HTR-8/SVneo (cell line): ENCODE data around the gene RXFP1.

Experiments
- DNase-seq: peaks from one replicate; pipeline ENCODE4 v3.0.0; 2011; ENCODE audit warnings: low spot score, mixed read lengths; ENCODE audit not compliant: insufficient read length
- FAIRE-seq: peaks from 2 replicates; lab custom pipeline; 2011; peaks lifted over from hg19 to GRCh38; lab: Jason Lieb, UNC

The RXFP1 gene

DNA sequence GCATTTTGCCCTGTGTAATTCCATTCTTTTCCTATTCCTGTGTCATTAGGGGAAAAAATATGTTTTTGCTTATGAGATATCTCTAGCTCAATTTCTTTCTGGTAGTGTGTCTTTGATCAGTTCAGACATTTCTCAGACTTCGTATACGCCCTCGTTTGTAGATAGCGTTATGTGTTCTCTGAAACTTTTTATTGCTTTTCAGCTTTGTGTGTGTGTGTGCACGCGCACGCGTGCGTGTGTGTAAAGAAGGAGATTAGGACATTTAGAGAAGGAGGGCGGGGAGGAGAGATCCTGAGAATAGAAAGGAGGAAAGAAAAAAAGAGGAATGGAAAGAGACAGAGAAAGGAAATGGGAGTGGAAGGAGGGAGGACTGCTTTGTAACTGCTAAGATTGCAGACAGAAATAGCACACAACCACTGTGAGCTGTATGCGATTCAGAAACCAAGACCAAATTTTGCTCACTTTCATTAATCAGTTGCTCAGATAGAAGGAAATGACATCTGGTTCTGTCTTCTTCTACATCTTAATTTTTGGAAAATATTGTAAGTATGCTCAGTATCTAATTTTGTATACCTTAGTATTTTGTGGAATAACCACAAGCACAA, at the start of gene RXFP1:
Gene RXFP1 (plus strand): TSS at position 399 of the 605 bp plus-strand sequence. CDS start 95 bp downstream, at position 494.
- no peak for FAIRE-seq
- no peak for DNase-seq

- DNase-seq (no peak), FAIRE-seq (no peak)
Observed at GRCh38 chr4:158481811-158482210, 39.9 kb upstream of the RXFP1 start.

DNA sequence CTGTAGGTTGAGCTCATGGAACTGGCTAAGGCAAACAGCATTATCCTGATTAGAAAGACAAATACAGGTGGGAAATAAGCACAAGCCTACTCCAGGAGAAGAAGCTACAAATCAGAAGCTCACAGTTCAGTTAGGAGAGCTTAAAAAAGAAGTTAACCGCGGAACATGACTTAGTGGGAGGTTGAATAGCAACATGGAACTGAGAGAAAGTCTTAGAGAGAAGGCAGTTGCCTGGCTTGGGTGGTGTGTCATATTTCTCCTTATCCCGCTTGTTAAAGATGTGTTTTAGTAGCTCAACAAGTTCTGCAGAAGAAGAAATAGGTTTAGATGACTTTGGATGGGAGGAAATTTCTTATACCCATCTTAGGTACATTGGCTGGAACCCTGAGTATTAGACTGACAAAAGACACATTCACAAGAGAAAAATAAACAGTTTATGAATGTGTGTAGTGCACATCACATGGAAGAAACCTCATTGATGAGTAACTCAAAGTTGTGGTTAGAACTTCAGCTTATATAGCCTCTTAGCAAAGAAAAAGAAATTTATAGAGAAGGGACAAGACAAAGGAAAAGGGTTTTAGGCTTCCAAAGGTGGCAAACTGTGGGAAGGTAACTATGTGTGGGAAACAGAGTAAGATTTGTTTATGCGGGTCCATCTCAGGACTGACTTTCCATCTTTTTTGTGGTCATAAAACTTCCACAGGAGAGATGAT, 37.4 kb upstream of the RXFP1 start:
- FAIRE-seq, result no peak
- no peak for DNase-seq

DNA sequence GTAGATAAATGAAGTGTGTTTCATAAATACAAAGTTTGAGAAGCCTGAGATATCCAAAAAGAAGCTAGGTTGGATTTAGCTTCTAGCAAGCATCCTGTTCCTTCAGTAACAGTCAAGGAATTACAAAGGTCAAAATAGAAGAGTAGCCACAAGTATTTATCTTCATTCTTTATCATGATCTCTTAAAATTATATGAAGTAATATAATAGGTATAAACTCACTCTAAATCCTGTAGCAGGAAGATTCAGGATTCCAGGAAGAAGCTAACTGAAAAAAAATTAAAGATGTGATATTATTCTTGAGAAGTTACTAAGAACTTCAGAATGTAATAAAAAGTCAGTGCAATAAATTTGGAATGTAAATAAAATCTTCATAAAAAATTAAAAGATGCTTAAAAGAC, 31.1 kb upstream of the RXFP1 start:
- DNase-seq (no peak), FAIRE-seq (no peak)

DNA sequence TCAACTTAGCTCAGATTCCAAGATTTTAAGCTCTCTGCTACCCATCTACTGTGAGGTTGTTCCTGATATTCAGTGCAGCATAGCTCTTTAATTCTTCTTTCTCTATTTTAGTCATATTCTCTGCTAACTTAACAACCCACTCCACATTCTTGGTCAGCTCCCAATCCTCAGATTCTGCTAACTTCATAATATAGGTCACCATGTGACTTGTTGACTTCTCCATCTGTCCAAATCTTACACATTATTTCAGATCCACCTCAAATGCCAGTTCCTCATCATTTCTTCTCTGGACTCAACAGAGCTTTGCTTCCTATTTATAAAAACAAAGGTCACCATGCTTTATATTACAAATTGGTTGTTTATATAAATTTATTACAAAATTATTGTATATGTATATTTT, 29.3 kb upstream of the RXFP1 start:
- DNase-seq (no peak), FAIRE-seq (no peak)

DNA sequence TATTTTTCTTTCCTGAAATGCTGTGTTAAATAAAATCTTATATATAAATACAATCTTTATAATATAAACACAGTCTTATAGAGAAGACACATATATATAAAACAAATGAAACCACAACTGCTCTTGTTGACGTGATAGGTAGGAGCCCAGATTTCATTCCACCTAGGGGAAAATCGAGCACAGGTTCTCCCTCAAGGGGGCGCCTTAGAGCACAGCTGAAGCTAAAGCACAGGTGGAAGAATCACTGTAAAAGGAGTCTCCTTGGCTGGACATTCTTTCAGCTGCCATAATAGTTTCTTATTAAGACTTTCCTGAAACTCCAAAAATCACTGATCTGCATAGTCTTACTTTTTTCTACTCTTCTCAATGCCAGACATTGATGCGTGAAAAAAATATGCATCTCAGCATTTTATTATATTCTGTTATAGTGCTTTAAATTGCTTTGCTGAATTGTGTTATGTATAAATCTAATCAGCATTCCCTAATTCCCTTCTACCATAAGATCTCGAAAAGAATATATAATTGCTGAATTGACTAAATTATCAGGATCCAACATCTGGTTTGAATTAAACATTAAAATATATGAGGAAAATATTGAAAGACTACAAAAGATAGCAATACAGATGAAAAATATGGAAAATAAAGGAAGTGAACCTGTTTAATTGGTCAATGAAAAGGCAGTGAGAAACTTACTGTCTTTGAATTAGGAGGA, 25.5 kb upstream of the RXFP1 start:
- FAIRE-seq, result no peak
- DNase-seq, result peak; percentile 22

DNA sequence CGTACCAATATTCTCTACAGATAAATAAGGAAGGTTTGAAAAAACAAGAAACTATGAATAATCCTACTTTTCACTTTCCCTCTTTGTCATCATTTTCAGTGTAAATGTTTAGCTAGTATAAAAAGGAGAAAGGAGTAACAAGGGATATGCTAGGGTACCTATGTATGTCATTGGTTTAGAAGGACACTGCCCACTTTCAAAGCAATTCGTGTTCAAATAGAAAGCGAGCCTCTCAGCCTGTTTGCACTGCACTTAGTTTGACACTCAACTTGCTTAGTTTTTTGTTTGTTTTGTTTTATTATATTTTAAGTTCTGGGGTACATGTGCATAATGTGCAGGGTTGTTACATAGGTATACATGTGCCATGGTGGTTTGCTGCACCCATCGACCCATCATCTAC, 21.6 kb upstream of the RXFP1 start:
- DNase-seq (no peak), FAIRE-seq (no peak)

DNA sequence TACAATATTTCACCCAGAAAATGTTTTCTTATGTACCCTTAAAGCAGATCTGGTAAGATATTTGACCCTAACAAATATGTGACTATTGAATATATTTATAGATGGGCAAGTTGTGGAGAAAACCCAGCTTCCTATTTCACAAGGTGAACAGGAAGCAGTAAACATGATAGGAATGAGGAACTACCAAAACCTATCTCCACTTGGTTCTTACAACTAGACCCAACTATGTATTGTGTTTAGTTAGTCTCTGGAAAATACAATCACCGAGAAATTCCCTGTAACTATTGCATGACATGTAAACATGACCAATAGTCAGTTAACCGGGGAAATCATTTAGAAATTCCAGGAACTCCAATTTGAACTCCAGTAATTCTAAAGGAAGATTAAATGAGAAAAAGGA, 8.4 kb upstream of the RXFP1 start:
- FAIRE-seq (no peak), DNase-seq (no peak)

- FAIRE-seq (no peak), DNase-seq (no peak)
Observed at GRCh38 chr4:158519226-158519625, 2.5 kb upstream of the RXFP1 start.

- FAIRE-seq, result no peak
- no peak for DNase-seq
Observed at GRCh38 chr4:158523990-158524535, 2.4 kb downstream of the RXFP1 start.

- DNase-seq (no peak), FAIRE-seq (no peak)
Observed at GRCh38 chr4:158527516-158527915, 5.8 kb downstream of the RXFP1 start.

- FAIRE-seq (no peak), DNase-seq (no peak)
Observed at GRCh38 chr4:158529505-158529904, 7.8 kb downstream of the RXFP1 start.

DNA sequence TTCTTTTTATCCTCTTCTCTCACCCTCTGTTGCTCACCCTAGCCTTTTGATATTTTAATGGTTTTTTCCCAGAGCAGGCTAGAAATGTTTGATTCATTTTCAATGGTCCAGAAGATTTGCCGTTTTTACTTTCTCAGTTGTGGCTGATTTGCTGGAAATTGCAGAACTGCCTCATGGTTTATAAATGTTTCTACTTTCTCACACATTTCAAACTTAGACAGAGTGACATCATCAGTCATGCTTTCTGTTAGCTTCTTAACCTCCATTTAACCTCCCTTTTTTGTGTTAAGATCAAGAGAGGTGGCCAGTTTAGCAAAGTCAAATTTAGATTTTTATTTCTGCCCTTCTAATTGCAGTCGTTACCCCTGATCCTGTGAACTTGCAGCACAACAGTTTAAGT, 8.7 kb downstream of the RXFP1 start:
- FAIRE-seq (no peak), DNase-seq (no peak)

DNA sequence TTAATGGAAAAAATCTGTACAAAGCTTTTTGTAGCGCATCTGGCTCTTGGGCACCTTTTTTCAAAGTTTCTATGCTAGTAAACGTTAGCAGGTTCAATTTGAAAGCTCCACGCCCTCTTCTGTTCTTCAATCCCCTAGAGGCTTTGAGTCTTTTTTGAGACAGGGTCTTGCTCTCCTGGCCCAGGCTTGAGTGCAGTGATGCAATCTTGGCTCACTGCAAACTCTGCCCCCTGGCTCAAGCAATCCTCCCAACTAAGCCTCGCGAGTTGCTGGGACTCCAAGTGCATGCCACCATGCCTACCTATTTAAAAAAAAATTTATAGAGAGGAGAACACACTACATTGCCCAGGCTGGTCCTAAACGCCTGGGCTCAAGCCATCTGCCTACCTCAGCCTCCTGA, 9.2 kb downstream of the RXFP1 start:
- FAIRE-seq (no peak), DNase-seq (no peak)

GRCh38 chr4:158532556-158533231, 11.0 kb downstream of the RXFP1 start:
- DNase-seq (no peak), FAIRE-seq (no peak)

DNA sequence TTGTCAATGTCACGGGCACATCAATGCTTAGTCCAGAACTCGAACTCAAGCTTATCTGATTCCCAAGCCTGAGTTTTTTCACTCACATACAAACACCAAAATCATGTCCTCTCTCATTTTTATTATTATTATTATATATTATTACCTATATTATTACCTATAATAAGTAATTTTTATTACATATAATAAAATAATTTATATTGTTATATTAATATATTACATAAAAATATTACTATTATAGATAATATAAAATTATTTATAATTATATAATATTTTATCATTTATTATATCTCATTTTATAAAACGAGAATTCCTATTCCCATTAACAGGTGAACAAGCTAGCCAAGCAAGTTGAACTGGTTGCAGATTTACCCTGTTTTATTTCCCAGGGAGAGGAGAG, 13.0 kb downstream of the RXFP1 start:
- no peak for DNase-seq

GRCh38 chr4:158535130-158535614, 13.5 kb downstream of the RXFP1 start:
- DNase-seq (no peak), FAIRE-seq (no peak)

More for the DNA sequence above, 13.0 kb downstream of the RXFP1 start:
- no peak for FAIRE-seq

- DNase-seq, result no peak
- no peak for FAIRE-seq
Observed at GRCh38 chr4:158536833-158537232, 15.2 kb downstream of the RXFP1 start.

DNA sequence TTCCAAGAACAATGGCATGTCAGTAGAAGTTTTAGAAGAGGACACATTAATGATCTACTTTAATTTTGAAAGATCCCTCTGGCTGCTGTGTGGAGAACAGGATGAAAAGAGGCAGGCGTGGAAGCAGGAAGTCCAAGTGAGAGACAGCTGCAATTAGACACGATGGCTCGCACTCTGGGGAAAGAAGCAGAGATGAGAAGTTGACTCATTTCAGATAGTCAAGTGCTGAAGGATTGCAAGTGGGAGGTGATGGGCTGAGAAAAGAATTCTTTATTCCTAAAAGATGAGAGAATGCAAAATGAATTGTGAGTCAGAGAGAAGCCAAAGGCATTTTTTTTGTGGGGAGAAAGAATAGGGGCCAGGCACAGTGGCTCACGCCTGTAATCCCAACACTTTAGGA, 16.5 kb downstream of the RXFP1 start:
- DNase-seq (peak; percentile 41), FAIRE-seq (no peak)

DNA sequence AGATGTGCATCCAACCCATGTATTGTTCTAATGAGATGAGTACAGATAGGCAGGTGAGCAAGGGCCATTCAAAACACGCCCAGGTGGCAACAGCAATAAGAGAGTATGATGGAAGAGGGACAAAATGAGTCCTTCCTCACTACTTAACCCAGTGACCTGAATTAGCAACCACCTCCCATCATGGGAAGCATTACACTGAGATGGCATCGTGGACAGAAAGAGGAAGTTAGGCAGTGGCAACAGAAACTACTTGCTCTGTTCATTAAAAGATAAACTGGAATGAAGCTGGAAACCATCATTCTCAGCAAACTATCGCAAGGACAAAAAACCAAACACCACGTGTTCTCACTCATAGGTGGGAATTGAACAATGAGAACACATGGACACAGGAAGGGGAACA, 17.2 kb downstream of the RXFP1 start:
- DNase-seq (no peak), FAIRE-seq (no peak)
